SK-N-SH treated with all-trans-retinoic acid at 6 μM for 48 hours (cell line): ENCODE measurements around the gene PRKCI.

ENCODE experiments used
- ATAC-seq: fragments of 200-7000 bp; cut with Tn5 transposase; 3 replicates; pipeline ENCODE4 v1.9.1; 2020; ENCODE audit warnings: mild to moderate bottlenecking, moderate library complexity
- ARNTL ChIP-seq: fragments of 450-650 bp; formaldehyde crosslinking; IDR thresholded peaks from 2 replicates; pipeline ENCODE4 v1.5.0; 2020; ENCODE audit warnings: low read depth, mild to moderate bottlenecking, moderate library complexity, borderline replicate concordance
- BACH2 ChIP-seq: fragments of 250-450 bp; sonication (Bioruptor Pico); IDR thresholded peaks from 2 replicates; pipeline ENCODE4 v1.9.0; 2021; ENCODE audit warnings: mild to moderate bottlenecking, borderline replicate concordance
- CREB5 ChIP-seq: fragments of 250-450 bp; sonication (Bioruptor Pico); IDR thresholded peaks from 2 replicates; pipeline ENCODE4 v1.5.1; 2020; ENCODE audit warnings: low read depth, mild to moderate bottlenecking, moderate library complexity
- CSDC2 ChIP-seq: fragments of 250-450 bp; sonication (Bioruptor Pico); IDR thresholded peaks from 2 replicates; pipeline ENCODE4 v1.5.0; 2020; ENCODE audit warnings: mild to moderate bottlenecking, moderate library complexity
- CSRNP3 ChIP-seq: fragments of 250-450 bp; sonication (Bioruptor Pico); IDR thresholded peaks from 2 replicates; pipeline ENCODE4 v1.5.1; 2021; ENCODE audit warnings: mild to moderate bottlenecking, moderate library complexity
- ESRRG ChIP-seq: fragments of 250-450 bp; sonication (Bioruptor Pico); IDR thresholded peaks from 2 replicates; pipeline ENCODE4 v1.6.1; 2021; ENCODE audit warnings: mild to moderate bottlenecking
- ISL1 ChIP-seq: fragments of 250-450 bp; sonication (Bioruptor Pico); IDR thresholded peaks from 2 replicates; pipeline ENCODE4 v2.1.2; 2022; ENCODE audit warnings: mild to moderate bottlenecking, moderate library complexity
- PATZ1 ChIP-seq: fragments of 250-450 bp; sonication (Bioruptor Pico); IDR thresholded peaks from 2 replicates; pipeline ENCODE4 v1.8.0; 2020; ENCODE audit warnings: mild to moderate bottlenecking, moderate library complexity, borderline replicate concordance
- POU6F1 ChIP-seq: fragments of 250-450 bp; sonication (Bioruptor Pico); IDR thresholded peaks from 2 replicates; pipeline ENCODE4 v1.8.0; 2021; ENCODE audit warnings: low read depth, mild to moderate bottlenecking, moderate library complexity, borderline replicate concordance
- PPARA ChIP-seq: fragments of 250-450 bp; sonication (Bioruptor Pico); IDR thresholded peaks from 2 replicates; pipeline ENCODE4 v1.5.0; 2020; ENCODE audit warnings: mild to moderate bottlenecking, borderline replicate concordance
- RARB ChIP-seq: fragments of 250-450 bp; sonication (Bioruptor Pico); IDR thresholded peaks from 2 replicates; pipeline ENCODE4 v1.8.0; 2021; ENCODE audit warnings: mild to moderate bottlenecking, moderate library complexity
- TOX ChIP-seq: fragments of 250-450 bp; sonication (Bioruptor Pico); IDR thresholded peaks from 2 replicates; pipeline ENCODE4 v1.8.0; 2021; ENCODE audit warnings: mild to moderate bottlenecking, moderate library complexity, borderline replicate concordance
- TSHZ2 ChIP-seq: fragments of 250-450 bp; sonication (Bioruptor Pico); IDR thresholded peaks from 2 replicates; pipeline ENCODE4 v1.5.0; 2020; ENCODE audit warnings: mild to moderate bottlenecking, moderate library complexity
- ZC3H10 ChIP-seq: fragments of 250-450 bp; sonication (Bioruptor Pico); IDR thresholded peaks from 2 replicates; pipeline ENCODE4 v1.5.1; 2021; ENCODE audit warnings: mild to moderate bottlenecking, moderate library complexity
- ZFP3 ChIP-seq: fragments of 250-450 bp; sonication (Bioruptor Pico); IDR thresholded peaks from 2 replicates; pipeline ENCODE4 v1.5.0; 2020; ENCODE audit warnings: mild to moderate bottlenecking, moderate library complexity
- ZFP30 ChIP-seq: fragments of 450-650 bp; formaldehyde crosslinking; IDR thresholded peaks from 2 replicates; pipeline ENCODE4 v1.5.0; 2022; ENCODE audit warnings: mild to moderate bottlenecking, moderate library complexity
- ZNF70 ChIP-seq: fragments of 450-650 bp; formaldehyde crosslinking; IDR thresholded peaks from 2 replicates; pipeline ENCODE4 v1.5.0; 2020; ENCODE audit warnings: mild to moderate bottlenecking, moderate library complexity
- ZNF8 ChIP-seq: fragments of 450-650 bp; formaldehyde crosslinking; IDR thresholded peaks from 2 replicates; pipeline ENCODE4 v1.5.0; 2020; ENCODE audit warnings: mild to moderate bottlenecking, moderate library complexity

PRKCI gene

GRCh38 chr3:170179432-170179831 is 42.8 kb upstream of the PRKCI start:
- no peak for TF ChIP-seq ZFP3
- no peak for TF ChIP-seq ZNF8
- no peak for TF ChIP-seq ZFP30 (CRISPR knock-in tag)
- no peak for TF ChIP-seq ISL1 (CRISPR knock-in tag)
- no peak for TF ChIP-seq ZC3H10 (CRISPR knock-in tag)
- TF ChIP-seq BACH2 (CRISPR knock-in tag) = no peak
- TF ChIP-seq PATZ1 = no peak
- TF ChIP-seq PPARA (CRISPR knock-in tag) = no peak
- no peak for TF ChIP-seq CSRNP3
- TF ChIP-seq TOX (CRISPR knock-in tag) = no peak
- no peak for TF ChIP-seq ARNTL (CRISPR knock-in tag)
- TF ChIP-seq, all 23 proteins: peak for 0
- no peak for ATAC-seq

GRCh38 chr3:170180079-170180907 is 41.9 kb upstream of the PRKCI start:
- peak; percentile 57 for ATAC-seq
- TF ChIP-seq ZC3H10 (CRISPR knock-in tag) (no peak), CSRNP3 (no peak), ISL1 (CRISPR knock-in tag) (no peak), TSHZ2 (CRISPR knock-in tag) (no peak), RARB (CRISPR knock-in tag) (no peak), BACH2 (CRISPR knock-in tag) (no peak), PPARA (CRISPR knock-in tag) (no peak), PATZ1 (no peak), ZFP30 (CRISPR knock-in tag) (no peak), CREB5 (CRISPR knock-in tag) (no peak), CSDC2 (CRISPR knock-in tag) (no peak), ARNTL (CRISPR knock-in tag) (no peak), POU6F1 (CRISPR knock-in tag) (no peak), ESRRG (CRISPR knock-in tag) (no peak), ZFP3 (no peak), TOX (CRISPR knock-in tag) (no peak), ZNF8 (no peak), ZNF70 (CRISPR knock-in tag) (no peak)
- TF ChIP-seq, all 23 proteins: peak for 0
